DMS79 treated with DMSO at 0.1 percent for 48 hours (cell line): Measurements from ENCODE around the gene PARK7.
A peak's percentile ranks its signal among the peaks of the same experiment; 100 is the strongest.

ENCODE experiments used
- DNase-seq: peaks from one replicate; lab custom pipeline; 2025; lab: John Stamatoyannopoulos, UW

PARK7 gene

DNA sequence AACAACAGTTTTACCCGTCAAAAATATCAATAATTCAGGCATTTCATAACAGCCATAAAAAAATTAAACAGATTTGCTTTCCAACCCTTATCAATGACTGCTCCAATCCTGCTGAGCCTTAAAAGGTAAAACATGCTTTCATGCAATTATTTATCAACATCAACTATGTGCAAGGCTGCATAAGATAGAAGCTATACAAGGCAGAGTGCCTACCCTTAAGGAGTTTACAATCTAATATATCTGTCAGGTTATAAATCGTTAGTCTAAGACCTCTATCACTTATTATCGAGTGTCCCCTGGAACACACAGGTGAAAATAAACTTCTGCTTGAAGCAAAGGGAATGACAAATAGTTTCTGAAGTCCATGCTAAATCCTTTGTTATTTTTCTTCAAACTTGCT is 62.8 kb downstream of the PARK7 start:
- no peak for DNase-seq

DNA sequence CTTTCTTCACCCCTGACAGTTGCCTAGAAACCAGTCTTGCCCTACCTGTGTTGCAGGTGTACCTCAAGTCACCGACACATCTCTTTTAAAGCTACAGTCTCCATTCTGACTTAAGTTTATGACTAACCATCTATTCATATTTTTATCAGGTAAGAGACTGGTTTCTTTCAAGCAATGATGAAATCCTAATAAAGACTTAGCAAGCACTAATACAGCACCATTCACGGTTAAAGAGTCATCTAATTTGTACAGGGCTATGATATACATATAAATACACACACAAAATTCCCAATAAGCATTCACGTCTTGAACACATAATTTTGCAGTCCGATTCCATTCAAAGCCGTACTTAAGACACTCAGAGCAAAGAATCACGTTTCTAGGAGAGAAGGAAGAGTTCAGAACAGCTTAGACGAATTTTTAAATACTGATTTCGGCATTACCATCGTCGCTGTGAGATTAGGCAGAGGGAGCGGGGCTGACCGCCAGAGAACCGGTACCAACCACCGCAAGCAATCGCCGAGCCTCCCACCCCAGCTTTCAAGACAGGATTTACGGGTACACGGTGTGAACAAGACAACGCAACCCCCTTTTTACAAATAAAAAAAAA is 63.7 kb downstream of the PARK7 start:
- DNase-seq = peak; percentile 62

DNA sequence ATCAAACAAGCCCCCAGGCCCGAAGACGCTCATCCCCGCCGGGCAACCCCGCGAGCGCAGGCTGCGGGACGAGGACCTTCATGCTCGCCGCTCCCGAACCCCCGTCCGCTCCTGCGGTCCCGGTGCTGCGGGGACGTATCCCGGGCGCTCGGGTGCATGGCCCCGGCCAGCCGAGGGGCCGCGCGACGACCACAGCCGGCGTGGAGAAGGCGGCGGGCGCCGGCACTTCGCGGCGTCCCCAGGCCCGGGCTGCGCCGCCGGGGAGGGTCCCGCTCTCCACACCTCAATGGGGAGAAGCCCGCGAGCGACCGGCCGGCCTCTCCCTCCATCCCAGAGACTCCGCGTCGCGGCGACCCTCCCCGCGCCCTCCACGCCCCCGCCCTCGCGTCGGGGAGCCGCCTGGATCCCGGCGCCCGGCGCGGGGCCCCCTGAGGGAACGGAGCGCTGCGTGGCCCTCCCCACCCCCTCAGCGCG is 64.2 kb downstream of the PARK7 start:
- DNase-seq = no peak

DNA sequence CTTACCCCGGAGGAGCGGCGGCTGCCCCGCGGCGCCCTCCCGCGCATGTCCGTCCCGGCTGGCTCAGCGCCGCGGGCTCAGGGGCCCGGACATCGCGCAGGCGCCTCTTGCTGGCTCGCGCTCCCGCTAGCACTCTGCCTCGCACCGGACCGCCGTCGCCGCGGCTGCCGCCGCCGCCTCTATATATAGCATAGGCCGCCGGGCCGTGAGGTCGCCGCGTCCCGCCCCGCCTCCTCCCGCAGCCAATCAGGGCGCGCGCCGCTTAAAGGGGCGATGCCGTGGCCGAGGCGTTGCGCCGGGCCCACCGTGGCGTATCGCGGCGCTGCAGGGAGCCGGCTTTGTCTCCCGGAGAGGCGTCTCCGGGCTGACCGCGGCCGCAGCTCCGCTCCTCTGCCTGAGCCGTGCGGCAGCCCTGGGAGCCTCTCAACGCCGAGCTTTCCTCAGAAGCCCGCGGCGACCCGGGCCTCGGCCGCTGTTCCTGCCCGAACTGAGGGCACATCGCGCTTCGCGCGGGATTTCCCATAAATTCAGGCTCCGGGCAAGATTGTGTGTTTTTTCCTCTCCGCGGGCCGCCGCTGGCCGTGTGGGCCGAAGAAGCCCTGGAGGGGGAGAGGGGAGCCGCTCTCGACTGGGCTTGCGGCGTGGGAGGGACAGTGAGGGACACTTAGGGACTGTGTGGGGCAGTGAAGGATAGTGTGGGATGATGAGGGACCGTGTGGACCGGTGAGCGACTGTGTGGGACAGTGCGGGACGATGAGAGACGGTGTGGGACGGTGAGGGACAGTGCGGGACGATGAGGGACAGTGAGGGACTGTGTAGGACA is 64.9 kb downstream of the PARK7 start, which contains the start of gene ERRFI1:
Gene ERRFI1, minus strand, starts transcription at position 157 of the 823 bp plus-strand sequence. CDS start 10,690 bp downstream, outside the sequence.
- peak; percentile 93 for DNase-seq

DNA sequence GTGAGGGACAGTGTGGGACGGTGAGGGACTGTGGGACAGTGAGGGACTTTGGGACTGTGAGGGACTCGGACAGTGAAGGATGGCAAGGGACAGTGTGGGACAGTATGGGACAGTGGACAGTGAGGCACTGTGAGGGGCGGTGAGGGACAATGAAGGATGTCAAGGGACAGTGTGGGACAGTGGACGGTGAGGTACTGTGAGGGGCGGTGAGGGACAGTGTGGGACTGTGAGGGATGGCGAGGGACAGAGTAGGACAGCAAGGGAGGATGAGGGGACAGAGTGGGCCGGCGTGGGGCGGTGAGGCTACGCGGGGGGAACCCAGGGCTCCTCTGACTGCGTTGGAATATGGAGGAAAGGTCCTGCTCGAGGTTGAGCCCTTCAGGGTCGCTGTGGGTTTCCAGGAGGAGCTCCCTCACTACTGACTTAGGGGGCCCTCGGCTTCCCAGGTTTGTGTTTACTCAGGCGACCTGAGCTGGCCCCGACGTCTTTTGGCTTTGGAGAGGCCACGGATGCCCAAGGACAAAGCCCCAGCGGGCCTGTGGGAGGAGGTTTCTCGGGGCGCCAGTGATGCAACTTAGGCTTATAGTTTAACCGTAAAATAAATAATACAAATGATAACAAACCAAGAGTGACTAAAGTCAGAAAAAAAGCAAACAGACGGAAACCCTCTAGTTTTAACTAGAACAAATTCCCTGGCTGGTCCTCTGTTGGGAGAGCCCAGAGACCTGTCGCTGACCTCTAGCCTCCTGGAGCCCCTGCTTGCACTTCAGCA is 65.7 kb downstream of the PARK7 start:
- DNase-seq = no peak

DNA sequence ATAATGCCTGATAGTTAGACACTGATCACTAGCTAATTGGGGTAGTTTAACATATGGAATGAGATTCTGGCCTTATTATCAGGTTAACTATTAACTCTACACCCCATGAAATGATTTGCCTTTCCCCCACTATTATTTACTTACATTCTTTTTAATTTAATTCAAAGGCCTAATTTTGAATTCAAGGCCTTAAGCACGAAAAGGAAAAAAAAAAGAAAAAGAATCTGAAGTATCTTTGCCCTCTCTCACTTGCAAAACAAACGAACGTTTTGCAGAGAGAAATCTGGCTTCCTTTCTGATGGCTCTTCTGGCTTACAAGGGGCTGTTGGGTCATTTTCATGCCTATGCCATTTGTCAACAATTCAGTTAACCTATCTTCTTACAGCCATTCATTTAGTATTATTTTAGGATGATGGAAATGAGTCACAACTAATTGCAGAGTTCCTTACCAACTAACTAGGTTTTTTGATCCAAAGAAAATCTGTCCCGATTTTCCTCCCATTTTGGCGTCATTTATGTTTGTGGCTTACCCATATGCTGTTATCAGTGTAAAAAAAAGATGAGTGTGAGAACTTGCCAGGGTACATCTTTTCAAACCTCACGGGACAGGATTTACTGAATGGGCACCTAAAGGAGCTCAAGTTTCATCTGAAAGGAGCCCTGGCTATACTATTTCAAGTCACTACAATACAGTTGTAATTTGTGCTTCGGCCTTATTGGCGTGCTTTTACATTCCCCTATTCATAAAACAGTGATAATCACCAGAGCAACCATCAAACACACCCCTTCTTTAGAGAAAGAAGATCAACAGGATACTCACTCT is 66.4 kb downstream of the PARK7 start:
- DNase-seq = peak; percentile 40

DNA sequence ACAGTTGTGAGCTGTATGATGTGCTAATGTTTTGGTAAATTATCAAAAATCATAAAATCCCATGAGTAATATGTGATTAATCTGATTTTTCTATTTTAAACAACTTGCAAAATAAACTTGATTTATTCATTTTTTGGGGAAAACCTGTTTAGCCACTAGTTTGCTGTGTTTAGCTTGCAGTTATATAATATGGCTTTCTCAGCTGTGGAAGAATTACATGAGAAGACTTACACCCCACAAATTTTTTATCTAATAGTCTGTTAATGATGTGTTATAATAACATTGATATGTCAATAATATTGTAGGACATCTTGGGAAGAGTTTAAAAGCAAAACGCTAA is 67.0 kb downstream of the PARK7 start:
- no peak for DNase-seq

DNA sequence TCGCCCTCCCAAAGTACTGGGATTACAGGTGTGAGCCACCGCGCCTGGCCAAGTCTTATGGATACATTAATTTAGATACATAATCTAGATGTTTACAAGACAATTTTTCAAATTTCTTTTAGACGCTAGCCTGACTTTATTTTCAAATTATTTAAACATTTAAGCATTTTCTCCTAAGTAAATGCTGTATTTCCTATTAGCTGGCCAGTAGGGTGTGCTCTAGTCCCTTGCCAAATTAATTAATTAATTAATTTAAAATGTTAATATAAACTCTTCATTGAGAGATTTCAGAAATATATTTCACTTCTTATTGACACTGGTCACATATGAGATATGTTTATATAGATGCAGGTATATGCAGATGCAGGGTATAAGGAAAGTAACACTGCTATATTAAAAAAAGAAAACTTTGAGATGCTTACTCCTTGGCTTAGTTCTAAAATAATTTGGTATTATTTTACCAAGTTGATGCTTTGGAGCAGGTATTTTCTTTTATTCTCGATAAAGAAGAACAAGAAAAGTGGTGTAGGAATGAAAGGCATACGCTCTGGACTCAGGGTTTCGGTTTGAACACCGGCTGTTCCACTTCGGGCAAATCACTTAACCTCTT is 69.8 kb downstream of the PARK7 start:
- peak; percentile 76 for DNase-seq

DNA sequence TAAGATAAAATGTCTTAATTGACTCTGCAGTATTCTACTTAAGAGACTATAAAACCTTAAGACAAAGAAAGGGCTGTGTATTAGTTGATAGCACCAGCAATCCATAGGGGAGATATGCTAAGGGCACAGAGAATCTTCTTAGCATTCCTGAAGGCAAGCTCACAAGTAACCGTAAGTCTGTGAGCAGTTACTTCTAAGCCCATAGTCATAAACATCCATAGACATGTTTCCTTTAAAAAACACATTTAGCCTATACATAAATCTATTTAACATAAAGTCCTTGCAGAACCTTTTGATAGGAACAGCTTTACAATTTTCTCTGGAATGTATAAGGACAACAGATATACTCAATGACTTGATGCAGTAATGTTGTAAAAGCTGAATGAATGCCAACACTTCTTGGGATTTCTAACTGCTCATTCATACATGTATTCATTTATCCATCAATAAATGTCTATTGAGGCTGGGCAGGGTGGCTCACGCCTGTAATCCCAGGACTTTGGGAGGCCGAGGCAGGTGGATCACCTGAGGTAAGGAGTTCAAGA is 70.9 kb downstream of the PARK7 start:
- no peak for DNase-seq

DNA sequence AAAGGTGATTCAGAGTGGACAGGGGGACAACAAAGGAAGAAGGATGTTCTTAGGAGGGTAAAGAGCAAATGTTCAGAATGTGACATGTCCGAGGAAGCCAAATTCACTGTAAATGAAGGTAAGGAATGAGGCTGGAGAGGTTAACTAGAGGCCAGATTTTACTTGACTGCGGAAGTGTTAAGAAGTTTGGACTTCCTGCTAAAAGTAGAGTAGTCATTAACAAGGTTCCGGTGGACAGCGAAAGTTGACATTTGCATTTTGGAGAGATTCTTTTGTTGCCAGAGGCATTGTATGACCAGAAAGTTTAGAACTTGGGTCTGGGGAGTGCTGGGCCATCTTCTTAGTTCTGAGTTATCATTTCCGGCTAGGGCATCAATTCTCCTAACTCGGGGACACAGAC is 71.8 kb downstream of the PARK7 start:
- DNase-seq = no peak
